Left ventricle myocardium inferior (tissue), 1 donor: ENCODE data around the gene ANKHD1. TPM values are rescaled to one million over a fixed set of nuclear protein-coding genes. Genes with fewer than 3 reads are reported as not detected.

Experiments
- DNase-seq: peaks from one replicate; pipeline ENCODE4 v3.0.0-alpha.2; 2020
- H3K27ac ChIP-seq: fragments of 200-600 bp; replicated peaks from 2 replicates; pipeline ENCODE4 v1.8.0; 2021
- H3K27me3 ChIP-seq: fragments of 200-600 bp; 2 replicates; pipeline ENCODE4 v1.8.0; 2021; ENCODE audit warnings: low read depth
- H3K36me3 ChIP-seq: fragments of 200-600 bp; 2 replicates; pipeline ENCODE4 v1.8.0; 2021
- H3K4me1 ChIP-seq: fragments of 200-600 bp; 2 replicates; pipeline ENCODE4 v1.8.0; 2021
- H3K4me3 ChIP-seq: fragments of 200-600 bp; 2 replicates; pipeline ENCODE4 v1.8.0; 2021; ENCODE audit warnings: mild to moderate bottlenecking, moderate library complexity
- H3K9me3 ChIP-seq: fragments of 200-600 bp; replicated peaks from 2 replicates; pipeline ENCODE4 v1.8.0; 2021
- intact Hi-C: fragments of 100-400 bp; cut with micrococcal nuclease; formaldehyde crosslinking; loops from one replicate; pipeline ENCODE4 v1.11.0; 2022
- total RNA-seq: library from RNA; stranded (reverse); fragmentation: NEBNext Ultra II Directional; extraction: Animal tissue kit (Norgen Biotek cat#: 25700); gene quantifications from one replicate; pipeline ENCODE4 v1.2.1, GENCODE V29; 2021
- TF ChIP-seq, protein P1 (sequence below): fragments of 200-600 bp; IDR thresholded peaks from 2 replicates; pipeline ENCODE4 v1.8.0; 2021; ENCODE audit warnings: antibody characterized with exemption, mild to moderate bottlenecking, borderline replicate concordance
- donor health status: DM: no; HTN: yes; CAD: no; lungs with severe emphysema.

ANKHD1 gene
- total RNA-seq, 1 donor from 2014 or later = 58.5 TPM

DNA sequence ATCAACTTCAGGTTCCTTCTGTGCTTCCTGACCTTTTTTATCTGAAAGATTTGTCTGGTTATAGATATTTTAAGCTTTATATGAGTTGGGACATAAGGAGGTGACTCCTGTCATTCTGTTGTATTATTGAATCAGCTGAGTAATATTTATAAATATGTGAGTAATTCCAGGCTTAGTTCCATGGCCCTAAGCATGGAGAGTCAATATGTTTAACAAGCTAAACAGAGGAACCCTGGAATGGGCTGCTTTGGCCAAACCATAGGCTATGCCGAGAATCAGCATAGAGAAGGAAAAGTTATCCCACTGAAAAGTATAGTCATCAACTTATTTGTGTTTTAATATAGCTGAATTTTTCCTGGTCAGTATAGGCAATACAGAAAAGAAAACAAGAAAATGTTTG lies 138.6 kb downstream of the ANKHD1 start:
- Histone ChIP-seq H3K27ac (no peak overlapping the region), H3K4me1 (peaks cover 6% of the 10 kb centered on the region), H3K36me3 (peaks cover 96% of the 10 kb centered on the region), H3K27me3 (no peaks in the 10 kb centered on the region), H3K9me3 (no peaks in the 10 kb centered on the region), H3K4me3 (no peak overlapping the region)
- TF ChIP-seq, protein P1, sequence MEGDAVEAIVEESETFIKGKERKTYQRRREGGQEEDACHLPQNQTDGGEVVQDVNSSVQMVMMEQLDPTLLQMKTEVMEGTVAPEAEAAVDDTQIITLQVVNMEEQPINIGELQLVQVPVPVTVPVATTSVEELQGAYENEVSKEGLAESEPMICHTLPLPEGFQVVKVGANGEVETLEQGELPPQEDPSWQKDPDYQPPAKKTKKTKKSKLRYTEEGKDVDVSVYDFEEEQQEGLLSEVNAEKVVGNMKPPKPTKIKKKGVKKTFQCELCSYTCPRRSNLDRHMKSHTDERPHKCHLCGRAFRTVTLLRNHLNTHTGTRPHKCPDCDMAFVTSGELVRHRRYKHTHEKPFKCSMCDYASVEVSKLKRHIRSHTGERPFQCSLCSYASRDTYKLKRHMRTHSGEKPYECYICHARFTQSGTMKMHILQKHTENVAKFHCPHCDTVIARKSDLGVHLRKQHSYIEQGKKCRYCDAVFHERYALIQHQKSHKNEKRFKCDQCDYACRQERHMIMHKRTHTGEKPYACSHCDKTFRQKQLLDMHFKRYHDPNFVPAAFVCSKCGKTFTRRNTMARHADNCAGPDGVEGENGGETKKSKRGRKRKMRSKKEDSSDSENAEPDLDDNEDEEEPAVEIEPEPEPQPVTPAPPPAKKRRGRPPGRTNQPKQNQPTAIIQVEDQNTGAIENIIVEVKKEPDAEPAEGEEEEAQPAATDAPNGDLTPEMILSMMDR = no peak
- intact Hi-C loops = loop anchor here (10.0 kb wide), 1 partner anchor 105 kb away; the partner anchor contains the start of genes IK and NDUFA2
- DNase-seq = no peak

DNA sequence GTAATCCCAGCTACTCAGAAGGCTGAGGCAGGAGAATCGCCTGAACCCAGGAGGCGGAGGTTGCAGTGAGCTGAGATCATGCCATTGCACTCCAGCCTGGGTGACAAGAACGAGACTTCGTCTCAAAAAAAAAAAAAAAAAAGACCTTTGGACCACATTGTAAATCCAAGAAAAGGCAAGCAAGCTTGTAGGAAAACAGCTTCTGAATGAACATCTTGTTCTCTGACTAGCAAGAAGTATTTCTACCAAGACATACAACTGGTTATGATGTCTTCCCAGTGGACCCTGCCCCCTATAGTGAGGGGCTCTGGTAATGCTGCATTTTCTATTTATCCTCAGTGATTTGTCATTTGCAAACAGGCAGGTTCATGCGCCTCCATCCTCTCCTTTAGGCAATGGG lies 141.3 kb downstream of the ANKHD1 start:
- H3K27me3 ChIP-seq = no peaks in the 10 kb centered on the region
- no peak overlapping the region for H3K27ac ChIP-seq
- H3K4me1 ChIP-seq = peaks cover 24% of the 10 kb centered on the region
- intact Hi-C loops = loop anchor here (10.0 kb wide), 1 partner anchor 102 kb away; the partner anchor contains the start of genes IK and NDUFA2
- no peaks in the 10 kb centered on the region for H3K9me3 ChIP-seq
- no peak overlapping the region for H3K4me3 ChIP-seq
- TF ChIP-seq, protein P1 = no peak
- H3K36me3 ChIP-seq = peaks cover 70% of the 10 kb centered on the region
- DNase-seq = no peak

DNA sequence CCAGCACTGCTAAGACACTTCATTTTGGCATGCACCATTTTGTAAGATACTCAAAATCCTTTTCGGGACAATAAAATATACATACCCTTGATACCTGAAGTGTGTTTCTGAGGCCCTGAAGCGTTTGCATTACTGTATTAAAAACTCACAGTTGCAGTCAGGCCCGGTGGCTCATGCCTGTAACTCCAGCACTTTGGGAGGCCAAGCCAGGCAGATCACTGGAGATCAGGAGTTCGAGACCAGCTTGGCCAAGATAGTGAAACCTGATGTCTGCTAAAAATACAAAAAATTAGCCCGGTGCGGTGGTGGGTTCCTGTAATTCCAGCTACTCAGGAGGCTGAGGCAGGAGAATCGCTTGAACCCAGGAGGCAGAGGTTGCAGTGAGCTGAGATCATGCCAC lies 143.4 kb downstream of the ANKHD1 start:
- intact Hi-C loops = loop anchor here (10.0 kb wide), 1 partner anchor 100 kb away; the partner anchor contains the start of genes IK and NDUFA2
- no peaks in the 10 kb centered on the region for H3K9me3 ChIP-seq
- H3K27ac ChIP-seq = no peak overlapping the region

DNA sequence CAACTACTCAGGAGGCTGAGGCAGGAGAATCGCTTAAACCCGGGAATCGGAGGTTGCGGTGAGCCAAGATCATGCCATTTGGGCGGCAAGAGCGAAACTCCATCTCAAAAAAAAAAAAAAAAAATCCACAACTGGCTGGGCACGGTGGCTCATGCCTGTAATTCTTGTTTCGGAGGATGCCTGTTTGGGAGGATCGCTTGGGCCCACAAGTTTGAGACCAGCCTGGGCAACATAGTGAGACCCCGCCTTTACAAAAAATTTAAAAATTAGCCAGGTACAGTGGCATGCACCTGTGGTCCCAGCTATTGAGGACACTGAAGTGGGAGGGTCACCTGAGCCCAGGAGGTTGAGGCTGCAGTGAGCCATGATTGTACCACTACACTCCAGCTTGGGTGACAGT lies 144.0 kb downstream of the ANKHD1 start:
- Histone ChIP-seq H3K4me3 (no peak overlapping the region), H3K36me3 (peaks cover 54% of the 10 kb centered on the region), H3K9me3 (no peaks in the 10 kb centered on the region), H3K4me1 (peaks cover 50% of the 10 kb centered on the region), H3K27me3 (no peaks in the 10 kb centered on the region), H3K27ac (no peak overlapping the region)
- DNase-seq = no peak
- TF ChIP-seq, protein P1 = no peak
- intact Hi-C loops = loop anchor here (10.0 kb wide), 1 partner anchor 99 kb away; the partner anchor contains the start of genes IK and NDUFA2

More for the DNA sequence above, 143.4 kb downstream of the ANKHD1 start:
- Histone ChIP-seq H3K27me3 (no peaks in the 10 kb centered on the region), H3K4me3 (no peak overlapping the region), H3K4me1 (peaks cover 44% of the 10 kb centered on the region), H3K36me3 (peaks cover 54% of the 10 kb centered on the region)
- no peak for DNase-seq
- TF ChIP-seq, protein P1 = no peak

DNA sequence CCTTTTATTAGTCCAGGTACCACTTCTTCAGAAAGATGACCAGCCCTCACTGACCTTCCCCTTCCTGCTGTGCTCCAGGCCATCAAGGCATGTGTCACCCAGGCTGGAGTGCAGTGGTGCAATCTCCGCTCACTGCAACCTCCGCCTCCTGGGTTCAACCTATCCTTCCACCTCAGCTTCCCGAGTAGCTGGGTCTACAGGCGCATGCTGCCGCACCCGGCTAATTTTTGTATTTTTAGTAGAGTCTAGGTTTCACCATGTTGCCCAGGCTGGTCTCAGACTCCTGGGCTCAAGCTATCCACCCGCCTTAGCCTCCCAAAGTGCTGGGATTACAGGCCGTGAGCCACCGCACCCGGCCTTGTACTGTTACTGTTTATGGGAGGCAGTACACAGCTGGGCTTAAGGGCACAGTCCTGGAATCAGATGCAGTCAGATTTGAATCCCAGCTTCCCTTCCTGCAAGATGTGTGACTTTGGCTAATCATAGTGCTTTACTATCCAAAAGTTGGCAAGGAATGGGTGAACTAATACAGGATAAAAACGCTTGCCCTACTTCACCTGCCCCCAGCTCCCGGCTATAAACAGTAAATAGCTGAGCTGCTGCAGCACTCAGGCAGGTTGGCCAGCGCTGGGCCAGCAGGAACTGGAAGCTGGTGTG lies 145.3 kb downstream of the ANKHD1 start:
- DNase-seq = no peak
- TF ChIP-seq, protein P1 = no peak
- peaks cover 54% of the 10 kb centered on the region for H3K36me3 ChIP-seq
- intact Hi-C loops = loop anchor here (10.0 kb wide), 1 partner anchor 98 kb away; the partner anchor contains the start of genes IK and NDUFA2
- H3K4me1 ChIP-seq = peaks cover 48% of the 10 kb centered on the region
- peak overlapping the region; percentile 97 for H3K27ac ChIP-seq
- H3K4me3 ChIP-seq = peak overlapping the region; percentile 70
- no peaks in the 10 kb centered on the region for H3K27me3 ChIP-seq
- H3K9me3 ChIP-seq = no peaks in the 10 kb centered on the region
